Suppressor macrophage treated with lipopolysaccharide for 1 hour (primary cell): ENCODE data around the gene RHOT2.
"Not testable (repeated sequence)": the region's sequence is repeated elsewhere in the genome, so short reads cannot be mapped to it uniquely, and the experiment has no call there.

ENCODE experiments used
- DNase-seq, 3 donors: peaks; one replicate each; pipeline ENCODE4 v3.0.0-alpha.2; 2020 to 2022

The RHOT2 gene

DNA sequence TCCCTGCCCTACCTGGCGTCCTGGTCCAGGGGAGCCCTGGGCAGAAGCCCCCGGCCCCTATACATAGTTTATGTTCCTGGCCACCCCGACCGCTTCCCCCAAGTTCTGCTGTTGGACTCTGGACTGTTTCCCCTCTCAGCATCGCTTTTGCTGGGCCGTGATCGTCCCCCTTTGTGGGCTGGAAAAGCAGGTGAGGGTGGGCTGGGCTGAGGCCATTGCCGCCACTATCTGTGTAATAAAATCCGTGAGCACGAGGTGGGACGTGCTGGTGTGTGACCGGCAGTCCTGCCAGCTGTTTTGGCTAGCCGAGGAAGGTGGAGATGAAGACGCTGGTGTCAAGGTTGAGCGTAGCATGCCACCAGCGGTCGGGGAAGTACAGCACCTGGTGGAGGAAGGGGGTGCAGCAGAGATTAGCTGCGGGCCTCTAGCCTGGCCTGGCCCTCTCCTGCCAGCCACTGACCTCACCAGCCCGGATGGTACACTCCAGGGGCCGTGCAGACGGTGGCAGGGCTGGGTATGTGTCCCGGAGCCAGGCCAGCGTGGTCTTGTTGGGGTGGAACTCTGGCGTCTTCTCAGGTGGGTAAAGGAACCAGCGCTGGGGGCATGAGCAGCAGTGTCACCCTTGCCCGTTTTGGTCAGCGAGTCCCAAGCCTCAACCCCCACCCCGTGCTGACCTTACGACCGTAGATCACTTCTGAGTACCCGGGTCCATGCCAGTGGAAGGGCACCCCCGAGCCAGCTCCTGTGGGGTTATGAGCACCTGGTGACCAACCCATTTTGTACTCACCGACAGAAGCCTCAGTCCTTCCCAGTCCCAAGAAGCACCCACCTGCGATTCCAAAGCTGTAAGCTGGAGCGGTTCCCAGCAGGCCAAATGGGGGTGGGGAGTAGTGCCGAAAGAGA lies 14.8 kb downstream of the RHOT2 start:
- DNase-seq: no peak

DNA sequence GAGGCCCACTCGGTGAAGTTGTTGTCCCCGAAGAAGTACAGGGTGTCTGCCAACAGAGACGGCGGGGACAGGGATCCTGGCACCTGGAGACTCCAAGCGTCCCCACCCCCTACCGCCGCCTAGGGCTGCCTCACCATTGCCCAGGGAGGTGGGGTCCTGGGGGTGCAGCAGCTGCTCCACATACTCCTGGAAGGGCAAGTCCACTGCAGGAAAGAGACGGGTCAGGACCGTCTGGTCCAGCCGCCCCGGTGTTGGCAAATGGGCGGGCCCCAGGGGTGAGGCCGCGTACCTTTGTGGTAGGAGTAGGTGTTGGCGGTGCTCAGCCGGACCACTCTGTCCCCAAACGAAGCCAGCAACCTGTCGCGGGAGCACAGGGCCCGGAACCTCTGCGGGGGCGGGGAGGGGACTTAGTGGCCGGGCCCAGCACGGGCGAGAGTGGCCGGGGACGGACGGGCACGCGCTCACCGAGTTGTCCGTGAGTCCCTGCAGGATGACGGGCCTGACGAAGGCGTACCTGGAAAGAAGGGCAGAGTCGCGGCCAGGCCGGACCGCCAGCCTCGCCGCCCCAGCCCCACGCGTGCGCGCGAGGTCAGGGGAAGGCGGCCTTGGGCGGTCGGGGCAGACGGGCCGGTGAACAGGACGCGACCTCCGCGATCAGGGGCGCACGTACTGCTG lies 15.6 kb downstream of the RHOT2 start:
- DNase-seq: no peak

DNA sequence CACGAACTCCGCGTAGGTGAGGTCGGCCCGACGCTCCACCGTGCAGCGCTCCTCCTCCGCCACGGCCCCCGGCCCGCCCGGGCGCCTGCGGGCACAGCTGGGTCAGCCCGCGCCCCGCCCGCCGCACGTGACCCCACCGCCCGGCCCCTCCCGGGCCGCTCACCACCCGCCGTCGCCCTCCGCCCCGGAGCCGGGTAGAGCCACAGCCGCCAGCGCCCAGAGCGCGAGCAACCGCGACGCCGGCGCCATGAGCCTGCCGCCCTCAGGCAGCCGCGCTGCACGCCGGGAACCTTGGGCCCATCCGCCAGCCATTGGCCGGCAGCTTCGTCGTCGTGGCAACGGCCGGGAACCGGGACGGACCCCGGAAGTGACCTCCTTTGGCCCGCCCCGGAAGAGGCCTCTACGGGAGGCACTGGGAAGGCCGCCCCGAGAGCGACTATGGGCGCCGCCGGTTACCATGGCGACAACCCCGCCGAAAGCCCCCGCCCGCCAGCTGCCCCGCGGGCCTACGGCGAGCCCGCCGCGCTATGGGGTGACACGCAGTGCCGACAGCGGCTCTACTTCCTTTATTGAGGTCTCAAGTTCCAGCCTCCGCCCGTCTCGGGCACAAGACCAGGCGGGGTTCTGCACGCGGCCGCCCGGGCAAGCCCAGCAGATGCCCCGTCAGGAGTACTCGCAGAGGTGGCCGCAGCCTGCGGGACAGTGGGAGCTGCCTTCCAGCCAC lies 16.3 kb downstream of the RHOT2 start, which contains the start of gene JMJD8:
Gene JMJD8, minus strand, starts transcription at position 264 of the 724 bp plus-strand sequence. Its CDS starts 15 bp downstream, at position 249.
- DNase-seq: peak; percentile 98 to 99 (median 99)

DNA sequence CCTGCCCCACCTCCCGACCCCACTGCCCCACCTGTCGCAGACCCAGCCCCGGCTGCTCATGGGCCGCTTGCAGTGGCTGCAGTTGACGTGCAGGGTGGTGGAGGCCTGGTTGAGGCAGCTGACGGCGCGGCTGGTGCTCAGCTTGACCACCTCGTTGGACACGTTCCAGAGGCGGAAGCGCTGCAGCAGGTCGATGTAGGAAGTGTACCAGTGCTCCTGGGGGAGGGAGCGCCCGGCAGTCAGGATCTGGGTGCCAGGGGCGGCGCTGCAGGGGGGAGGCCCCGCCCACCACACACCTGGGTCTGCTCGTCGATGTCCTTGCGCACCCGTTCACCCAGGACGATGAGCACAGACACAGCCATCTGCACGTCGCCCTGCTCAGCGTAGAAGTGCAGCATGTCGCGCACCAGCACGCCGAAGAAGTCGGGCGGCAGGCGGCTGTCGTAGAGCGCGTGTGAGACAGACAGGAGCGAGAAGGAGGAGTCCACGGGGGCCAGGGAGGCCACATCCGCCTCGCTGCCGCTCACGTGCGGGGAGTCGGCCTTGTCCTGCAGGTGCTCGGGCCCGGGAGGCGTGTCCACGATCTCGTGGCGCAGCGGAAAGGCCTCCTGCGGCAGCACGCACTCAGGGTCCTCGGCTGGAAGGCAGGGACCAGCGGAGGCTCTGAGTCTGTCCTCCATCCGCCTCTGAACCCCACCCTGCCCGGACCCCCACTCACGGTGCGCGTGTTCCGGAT lies 17.2 kb downstream of the RHOT2 start:
- DNase-seq: no peak

DNA sequence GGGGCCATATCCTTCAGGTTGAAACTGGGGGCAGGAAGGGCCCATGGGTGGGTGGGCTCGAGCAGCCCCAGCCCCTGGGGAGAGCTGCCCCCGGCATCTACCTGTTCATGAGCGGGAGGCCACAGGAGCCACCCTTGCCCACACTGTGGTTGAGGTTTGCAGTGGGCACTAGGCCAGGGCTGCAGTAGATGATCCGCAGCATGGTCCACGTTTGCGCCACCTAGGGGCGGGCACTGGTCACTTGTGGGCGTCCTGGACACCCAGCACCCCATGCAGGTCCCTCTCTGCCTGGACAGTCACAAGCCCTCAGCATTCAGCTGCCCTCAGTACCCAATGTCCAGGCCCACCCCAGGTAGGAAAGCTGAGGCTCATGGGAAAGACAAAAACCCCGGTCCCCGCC lies 18.0 kb downstream of the RHOT2 start:
- peak; percentile 50 to 76 (median 52) for DNase-seq

DNA sequence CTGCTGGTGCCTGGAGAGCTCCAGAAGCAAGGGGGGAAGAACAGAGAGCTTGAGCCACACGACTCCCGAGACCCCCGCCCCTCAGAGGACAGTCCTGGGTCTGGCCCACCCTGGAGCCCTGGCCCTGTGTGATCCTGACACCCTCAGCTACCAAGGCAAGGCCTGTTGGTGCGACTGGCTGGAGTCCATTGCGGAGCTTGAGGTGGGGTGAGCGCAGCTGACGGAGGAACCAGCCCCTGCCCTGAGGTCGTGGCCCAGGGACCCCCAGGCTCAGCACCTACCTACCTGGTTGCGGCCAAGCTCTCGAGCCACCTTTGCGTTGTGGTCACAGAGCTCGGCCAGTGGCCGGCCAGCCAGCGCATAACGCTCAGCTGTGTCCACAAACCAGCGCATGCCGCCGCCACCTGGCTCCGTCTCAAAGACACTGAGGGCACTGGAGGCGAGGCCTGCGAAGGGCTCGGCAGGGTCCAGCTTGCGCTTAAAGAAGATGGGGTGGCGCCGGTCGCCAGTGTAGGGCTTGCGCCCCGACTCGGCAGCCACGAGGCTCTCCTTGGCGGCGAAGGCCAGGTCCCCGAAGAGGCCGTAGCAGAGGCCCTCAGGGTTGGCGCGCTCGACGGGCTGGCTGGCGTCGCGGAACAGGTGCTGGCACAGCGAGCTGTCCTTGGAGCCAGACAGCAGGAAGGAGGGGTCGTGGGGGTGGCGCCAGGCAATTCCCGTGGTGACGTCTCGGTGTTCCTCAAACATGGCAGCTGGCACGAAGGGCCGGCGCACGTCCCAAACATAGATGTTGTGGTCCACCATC lies 18.7 kb downstream of the RHOT2 start:
- DNase-seq: no peak

DNA sequence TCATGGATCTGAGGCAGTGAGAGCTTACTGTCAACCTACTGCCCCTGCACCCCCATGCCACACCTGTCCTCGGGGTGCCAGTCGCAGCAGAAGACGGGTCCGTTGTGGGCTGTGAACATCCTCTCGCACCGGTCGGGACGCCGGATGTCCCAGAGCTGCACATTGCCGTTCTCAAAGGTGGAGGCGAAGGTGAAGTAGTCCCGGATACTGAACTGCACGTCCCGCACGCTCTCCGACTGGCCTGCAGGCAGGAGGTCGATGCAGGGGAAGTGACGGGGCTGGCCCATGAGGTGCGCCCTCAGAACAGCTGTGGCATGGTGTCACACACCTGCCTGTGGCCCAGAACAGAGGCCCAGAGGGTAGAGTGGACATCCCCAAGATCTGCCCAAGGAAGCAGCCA lies 19.6 kb downstream of the RHOT2 start:
- no peak for DNase-seq

DNA sequence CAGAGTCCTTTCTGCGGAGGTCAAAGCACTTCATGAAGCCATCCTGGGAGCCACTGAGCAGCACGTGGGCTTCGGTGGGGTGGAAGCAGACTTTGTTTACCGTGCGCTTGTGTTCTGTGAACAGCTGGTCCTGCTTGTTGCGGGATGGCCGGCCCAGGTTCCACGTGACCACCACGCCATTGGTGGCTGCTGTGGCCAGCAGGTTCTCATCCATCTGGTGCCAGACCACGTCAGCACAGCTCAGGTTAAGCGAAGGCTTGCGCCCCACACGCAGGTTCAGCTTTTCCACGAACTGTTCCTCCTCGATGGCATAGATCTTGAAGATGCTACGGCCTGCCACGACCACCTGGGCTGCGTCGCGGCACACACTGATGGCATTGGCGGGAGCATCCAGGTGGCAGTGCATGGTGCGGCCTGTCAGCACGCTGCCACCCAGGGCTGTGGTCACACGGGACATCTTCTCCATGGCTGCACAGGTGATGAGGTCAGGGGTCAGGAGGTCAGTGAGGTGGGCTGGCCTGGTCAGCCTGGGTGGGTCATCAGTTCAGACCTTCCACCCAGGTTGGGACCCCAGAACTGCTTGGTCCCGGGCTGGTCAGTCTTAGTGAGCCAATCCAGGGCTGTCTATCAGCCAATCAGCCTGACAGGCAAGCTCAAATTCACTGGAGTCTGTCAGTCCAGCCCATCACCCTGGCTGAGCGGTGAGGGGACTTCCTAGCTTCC lies 21.4 kb downstream of the RHOT2 start:
- no peak for DNase-seq

DNA sequence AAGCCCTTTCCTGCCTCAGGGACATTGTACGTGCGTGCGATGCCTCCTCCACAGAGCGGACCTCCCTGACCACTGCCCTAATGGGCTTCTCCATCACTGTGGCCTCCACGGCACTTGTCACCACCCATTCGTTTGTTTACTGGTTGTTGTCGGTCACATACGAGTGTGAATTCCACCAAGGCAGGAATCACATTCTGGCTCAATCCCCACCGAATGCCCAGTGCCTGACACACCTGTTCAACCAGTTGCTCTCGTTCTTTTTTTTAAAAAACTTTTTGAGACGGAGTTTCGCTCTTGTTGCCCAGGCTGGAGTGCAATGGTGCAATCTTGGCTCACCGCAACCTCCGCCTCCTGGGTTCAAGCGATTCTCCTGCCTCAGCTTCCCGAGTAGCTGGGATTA lies 23.3 kb downstream of the RHOT2 start:
- DNase-seq: not testable (repeated sequence)

DNA sequence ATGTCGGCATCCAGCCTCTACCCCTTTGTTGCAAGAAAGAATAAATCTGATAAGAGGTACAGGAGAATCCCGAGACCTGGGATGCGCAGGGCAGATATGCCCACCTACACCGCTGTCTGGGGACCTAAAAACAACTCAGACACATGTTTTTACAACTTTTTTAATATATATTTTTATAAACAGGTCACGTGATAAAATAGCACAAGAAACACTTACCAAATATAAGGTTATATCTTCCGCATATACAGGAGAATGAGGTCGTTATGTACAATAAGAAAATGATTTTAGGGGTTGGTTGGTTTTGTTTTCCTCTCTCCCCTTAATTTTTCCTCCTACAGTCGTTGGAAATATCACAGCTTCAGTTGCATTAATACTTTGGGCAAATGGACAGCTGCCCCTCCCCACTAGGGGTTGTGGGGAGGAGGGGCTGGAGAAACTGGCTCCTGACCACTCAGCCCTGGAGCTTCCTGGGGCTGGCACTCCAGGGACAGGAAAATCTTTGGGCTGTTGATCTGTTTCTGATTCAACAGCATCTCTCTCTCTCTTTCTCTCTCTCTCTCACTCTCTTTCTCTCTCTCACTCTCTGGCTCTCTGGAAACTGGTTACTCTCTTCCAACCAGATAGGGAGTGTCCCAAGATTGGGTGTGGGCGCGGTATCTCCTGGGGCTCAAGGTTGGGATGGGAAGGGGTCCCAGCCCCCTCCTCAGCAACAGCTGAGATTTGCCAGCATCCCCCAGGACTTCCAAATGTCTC lies 24.6 kb downstream of the RHOT2 start:
- no peak for DNase-seq

DNA sequence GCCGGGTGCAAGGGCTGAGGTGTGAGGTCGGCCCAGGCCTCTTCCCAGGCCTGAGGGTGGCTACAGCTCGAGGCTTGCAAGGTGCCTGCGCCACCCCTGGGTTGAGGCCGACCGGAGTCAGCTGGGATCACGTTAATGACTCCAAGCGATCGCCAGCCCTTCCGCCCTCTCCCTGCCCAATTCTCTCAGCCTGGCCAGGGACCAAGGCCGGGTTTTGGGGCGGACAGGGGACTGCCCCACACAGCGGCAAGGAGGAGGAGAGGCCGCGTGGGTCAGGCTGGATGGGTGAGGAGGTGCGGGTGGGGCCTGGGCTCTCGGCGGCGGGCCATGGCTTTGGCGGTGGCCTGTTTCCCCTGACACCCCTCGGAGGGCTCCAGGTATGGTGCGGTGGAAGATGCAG lies 25.4 kb downstream of the RHOT2 start:
- DNase-seq: no peak

DNA sequence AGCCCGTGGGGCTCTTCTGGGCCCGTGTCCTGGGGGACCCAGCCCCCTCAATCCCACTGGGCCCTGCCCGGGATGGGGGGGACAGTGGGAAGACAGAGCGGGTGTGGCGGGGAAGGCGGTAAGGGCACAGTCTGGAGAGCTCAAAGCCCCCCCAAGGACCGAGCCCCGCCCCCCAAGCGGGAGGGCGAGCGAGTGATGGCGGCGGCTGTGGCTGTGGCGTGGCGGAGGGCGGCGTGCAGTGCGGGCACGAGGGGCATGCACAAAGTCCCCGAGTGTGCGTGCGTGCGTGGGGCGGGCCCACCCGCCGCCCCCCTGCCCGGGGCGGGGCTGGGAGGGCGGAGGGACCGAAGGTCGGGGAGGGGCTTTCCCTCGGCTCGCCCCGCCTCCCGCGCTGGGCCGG lies 25.8 kb downstream of the RHOT2 start:
- DNase-seq: no peak

DNA sequence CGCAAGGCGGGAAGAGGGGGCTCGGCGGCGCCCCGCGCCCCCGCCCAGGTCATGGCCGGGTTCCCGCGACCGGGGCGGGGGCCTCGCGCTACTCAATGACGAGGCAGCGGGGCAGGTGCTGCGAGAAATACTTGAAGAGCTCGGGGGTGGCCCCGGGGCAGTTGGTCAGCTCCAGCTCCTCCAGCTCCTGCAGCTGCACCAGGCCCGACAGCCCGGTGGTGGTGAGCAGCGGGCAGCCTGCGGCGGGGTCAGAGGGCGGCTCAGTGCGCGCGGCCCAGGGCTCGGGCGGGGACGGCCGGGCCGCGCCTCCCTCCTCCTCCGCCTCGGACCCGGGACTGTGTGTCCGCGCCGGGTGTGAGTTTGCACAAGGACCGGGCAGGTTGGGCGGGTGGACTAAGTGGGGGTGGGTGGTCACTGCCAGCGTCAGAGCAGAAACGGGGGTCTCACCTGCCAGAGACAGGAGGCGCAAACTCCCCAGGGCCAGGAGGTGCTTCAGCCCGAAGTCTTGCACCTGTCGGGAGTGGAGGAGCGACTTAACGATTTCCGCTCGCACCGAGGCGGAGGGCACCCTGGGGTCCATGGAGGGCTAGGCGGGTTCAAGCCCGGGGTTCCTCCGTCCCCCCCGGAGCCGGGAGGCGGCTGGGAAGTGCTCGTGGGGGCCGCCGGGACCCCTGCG lies 26.4 kb downstream of the RHOT2 start:
- DNase-seq: no peak

DNA sequence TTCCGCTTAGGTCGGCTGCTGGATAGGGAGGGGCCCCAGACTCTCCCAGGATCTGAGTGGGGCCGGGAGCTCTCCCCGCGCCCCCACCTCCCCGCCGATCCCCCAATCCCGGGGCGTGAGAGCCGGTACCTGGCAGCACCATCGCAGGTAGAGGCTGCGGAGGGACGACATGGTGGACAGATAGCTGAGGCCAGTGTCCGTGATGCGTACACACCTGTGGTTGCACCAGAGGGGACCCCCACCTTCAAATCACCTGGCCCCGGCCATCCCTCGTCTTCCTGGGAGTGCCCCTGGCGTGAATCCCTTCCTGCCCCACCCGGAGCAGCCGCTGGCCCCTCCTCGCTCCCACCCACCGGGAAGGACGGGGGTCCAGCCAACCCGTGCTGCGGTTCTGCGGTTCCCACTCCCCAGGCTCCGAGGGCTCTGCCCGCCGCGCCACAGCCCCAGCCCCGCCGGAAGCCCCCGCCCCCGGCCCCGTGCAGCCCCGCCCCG lies 27.0 kb downstream of the RHOT2 start:
- no peak for DNase-seq

DNA sequence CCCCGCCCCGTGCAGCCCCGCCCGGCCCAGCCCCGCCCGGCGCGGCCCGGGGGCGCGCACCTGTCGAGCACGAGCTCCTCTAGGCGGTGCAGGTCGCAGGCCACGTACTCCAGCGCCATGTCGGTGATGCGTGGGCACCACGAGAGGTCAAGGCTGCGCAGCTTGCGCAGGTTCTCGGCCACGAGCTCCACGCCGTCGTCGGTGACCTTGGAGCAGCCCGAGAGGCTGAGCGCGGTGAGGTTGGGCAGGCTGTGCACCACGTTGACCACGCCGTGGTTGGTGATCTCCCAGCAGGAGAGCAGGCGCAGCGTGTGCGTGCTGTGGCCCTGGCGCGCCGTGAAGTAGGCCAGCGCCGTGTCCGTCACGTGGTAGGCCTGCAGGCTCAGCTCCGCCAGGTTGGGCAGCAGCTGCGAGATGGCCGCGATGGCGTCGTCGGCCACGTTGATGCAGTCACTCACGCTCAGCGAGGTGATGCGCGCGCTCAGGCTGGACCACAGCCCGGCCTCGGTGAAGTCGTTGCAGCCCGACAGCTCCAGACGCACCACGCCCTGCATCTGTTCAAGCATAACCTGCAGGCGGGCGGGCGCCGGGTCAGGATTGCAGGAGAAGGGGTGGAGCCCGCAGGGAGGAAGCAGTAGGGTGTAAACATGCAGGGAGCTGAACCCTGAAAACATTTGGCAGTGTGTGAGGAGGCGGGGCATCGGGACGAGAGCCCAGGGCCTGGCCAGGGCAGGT lies 27.6 kb downstream of the RHOT2 start:
- DNase-seq: peak in 1 of 3 donors; percentile 23

DNA sequence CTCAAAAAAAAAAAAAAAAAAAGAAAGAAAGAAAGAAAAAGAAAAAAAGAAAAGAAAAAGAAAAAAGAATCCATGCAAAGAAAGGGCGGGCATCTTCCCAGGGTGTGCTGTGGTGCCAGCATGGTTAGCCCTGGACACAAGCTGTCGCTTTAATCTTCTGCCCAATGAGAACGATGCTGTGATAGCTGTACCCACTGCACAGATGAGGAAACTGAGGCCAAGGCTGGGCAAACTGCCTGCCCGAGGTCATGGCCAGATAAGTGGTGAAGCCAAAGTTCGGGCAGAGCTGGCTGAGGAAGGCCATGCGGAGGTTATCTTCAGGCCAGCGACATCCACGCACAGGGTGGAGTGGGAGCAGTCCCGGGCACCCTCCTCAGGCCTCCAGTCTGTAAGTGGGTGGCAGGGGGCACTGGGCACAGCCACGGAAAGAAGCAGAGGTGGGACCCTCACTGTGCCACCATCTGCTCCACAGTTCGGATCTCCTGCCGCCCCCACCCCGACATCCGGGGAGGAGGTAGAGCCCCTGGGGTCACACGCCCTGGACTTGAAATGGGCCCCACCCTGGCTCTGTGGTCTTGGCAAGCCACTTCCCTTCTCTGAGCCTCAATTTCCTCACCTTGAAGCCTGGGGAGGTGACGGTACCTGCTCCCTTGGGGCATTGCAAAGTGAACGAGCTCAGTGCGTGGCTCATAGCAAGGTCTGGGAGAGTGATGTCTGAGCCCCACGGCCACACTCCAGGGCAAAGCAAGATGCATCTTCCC lies 31.2 kb downstream of the RHOT2 start:
- DNase-seq: no peak

DNA sequence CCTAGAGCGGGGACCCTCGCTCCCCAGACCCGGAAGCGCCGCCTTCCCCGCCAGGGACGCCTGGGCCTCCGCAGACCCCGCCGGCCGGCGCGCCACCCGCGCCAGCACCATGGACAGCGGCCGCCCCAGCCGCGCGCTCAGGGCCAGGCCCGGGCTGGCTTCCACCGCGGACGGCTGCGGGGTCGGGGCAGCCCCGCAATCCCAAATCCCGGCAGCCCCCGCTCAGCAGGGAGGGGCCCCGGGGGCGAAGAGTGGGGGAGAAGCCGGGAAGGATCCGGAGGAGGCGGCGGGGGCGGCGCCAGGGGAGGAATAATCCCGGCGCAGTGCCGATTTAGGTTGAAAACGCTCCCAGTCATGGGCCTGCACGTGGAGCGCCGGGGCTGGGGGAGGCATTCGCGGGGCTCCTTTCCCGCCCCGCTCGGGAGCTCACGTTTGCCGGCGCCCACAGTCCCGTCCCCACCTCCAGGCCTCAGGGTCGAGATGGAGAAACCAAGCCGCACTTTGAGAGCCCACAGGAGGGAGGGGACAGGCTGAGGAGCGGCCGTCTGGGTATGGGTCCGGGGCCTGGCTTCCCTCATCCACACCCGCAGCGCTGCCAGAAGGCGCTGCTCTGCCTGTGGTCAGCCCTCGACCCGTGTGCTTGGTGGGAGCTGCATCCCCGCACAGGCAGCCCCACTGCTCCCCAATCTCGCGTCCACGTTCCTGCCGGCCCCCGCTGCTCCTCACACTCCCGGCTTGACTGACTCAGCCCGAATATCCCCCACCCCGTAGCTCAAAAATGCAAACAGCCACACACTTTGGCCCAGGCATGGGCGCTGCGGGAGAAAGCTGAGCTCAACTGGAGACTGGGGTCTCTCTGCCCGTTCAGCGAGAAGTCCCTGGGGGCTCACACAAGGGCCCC lies 33.0 kb downstream of the RHOT2 start:
- peak; percentile 25 to 65 (median 40) for DNase-seq
